Measurements from ENCODE around the gene FCHSD1. TPM values are rescaled to one million over a fixed set of nuclear protein-coding genes. Genes with fewer than 3 reads are reported as not detected.

FCHSD1 gene
- total and polyA plus RNA-seq, 4 donors, result 12.2 to 23.2 (median 17.7) TPM

DNA sequence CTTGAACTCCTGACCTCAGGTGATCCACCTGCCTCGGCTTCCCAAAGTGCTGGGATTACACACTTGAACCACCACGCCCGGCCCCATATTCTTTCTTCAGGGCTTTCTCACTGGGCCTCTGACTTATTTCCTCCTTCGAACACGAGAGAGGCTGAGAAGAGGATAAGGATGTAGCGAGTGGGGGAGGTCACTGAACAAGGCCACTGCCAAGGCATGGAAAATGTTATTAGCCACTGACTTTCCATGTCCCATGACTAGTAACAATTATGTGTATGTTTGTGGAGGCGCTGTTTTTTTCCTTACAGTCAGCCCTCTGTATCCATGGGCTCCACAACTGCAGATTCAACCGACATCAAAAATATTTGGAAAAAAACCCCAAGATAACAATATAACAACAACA, 12.3 kb upstream of the FCHSD1 start:
- no peaks in the 10 kb centered on the region for H3K27me3 ChIP-seq (ENCODE audit: control insufficient read depth in 3 of 3, insufficient read depth in 3 of 3, low read length in 2 of 3)
- no peaks in the 10 kb centered on the region for H3K4me1 ChIP-seq (ENCODE audit: control insufficient read depth in 5 of 5, insufficient read depth in 5 of 5, low read length in 5 of 5)
- DNase-seq, result no peak
- no peak overlapping the region for H3K27ac ChIP-seq (ENCODE audit: low read depth in 1 of 2, low read length in 1 of 2)
- no peak for ATAC-seq (ENCODE audit: insufficient read depth, low FRiP score)
- no peaks in the 10 kb centered on the region for H3K9me3 ChIP-seq (ENCODE audit: control insufficient read depth in 4 of 4, insufficient read depth in 3 of 4, low read length in 3 of 4)
- H3K36me3 ChIP-seq (ENCODE audit: control insufficient read depth in 4 of 4, insufficient read depth in 4 of 4, low read length in 4 of 4), result peaks cover 0 to 22% (median 17%) of the 10 kb centered on the region in 4 donors
- TF ChIP-seq, protein P1, sequence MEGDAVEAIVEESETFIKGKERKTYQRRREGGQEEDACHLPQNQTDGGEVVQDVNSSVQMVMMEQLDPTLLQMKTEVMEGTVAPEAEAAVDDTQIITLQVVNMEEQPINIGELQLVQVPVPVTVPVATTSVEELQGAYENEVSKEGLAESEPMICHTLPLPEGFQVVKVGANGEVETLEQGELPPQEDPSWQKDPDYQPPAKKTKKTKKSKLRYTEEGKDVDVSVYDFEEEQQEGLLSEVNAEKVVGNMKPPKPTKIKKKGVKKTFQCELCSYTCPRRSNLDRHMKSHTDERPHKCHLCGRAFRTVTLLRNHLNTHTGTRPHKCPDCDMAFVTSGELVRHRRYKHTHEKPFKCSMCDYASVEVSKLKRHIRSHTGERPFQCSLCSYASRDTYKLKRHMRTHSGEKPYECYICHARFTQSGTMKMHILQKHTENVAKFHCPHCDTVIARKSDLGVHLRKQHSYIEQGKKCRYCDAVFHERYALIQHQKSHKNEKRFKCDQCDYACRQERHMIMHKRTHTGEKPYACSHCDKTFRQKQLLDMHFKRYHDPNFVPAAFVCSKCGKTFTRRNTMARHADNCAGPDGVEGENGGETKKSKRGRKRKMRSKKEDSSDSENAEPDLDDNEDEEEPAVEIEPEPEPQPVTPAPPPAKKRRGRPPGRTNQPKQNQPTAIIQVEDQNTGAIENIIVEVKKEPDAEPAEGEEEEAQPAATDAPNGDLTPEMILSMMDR (IDR thresholded peaks at IDR 0.05; ENCODE audit: control extremely low read depth, extremely low read depth), result no peak
- WGBS, 2 donors, result 86 to 88% methylated on average over 8 of the region's 8 CpGs
- no peak overlapping the region for H3K4me3 ChIP-seq
- H3K9ac ChIP-seq (ENCODE audit: insufficient read depth in 1 of 2, low read length in 2 of 2), result no peak overlapping the region

- 86 to 92% methylated on average over 17 of the region's 17 CpGs for WGBS, 2 donors
- Histone ChIP-seq H3K27me3 (ENCODE audit: control insufficient read depth in 3 of 3, insufficient read depth in 3 of 3, low read length in 2 of 3) (no peaks in the 10 kb centered on the region), H3K9ac (ENCODE audit: insufficient read depth in 1 of 2, low read length in 2 of 2) (no peak overlapping the region), H3K36me3 (ENCODE audit: control insufficient read depth in 4 of 4, insufficient read depth in 4 of 4, low read length in 4 of 4) (peaks cover 0 to 31% (median 27%) of the 10 kb centered on the region in 4 donors), H3K4me1 (ENCODE audit: control insufficient read depth in 5 of 5, insufficient read depth in 5 of 5, low read length in 5 of 5) (no peaks in the 10 kb centered on the region), H3K9me3 (ENCODE audit: control insufficient read depth in 4 of 4, insufficient read depth in 3 of 4, low read length in 3 of 4) (no peaks in the 10 kb centered on the region), H3K4me3 (no peak overlapping the region), H3K27ac (ENCODE audit: low read depth in 1 of 2, low read length in 1 of 2) (no peak overlapping the region)
- TF ChIP-seq, protein P1 (IDR thresholded peaks at IDR 0.05; ENCODE audit: control extremely low read depth, extremely low read depth), result no peak
- ATAC-seq (ENCODE audit: insufficient read depth, low FRiP score) (no peak), DNase-seq (no peak)
Measured at GRCh38 chr5:141662028-141662427, 10.8 kb upstream of the FCHSD1 start.

GRCh38 chr5:141657937-141658545, 6.8 kb upstream of the FCHSD1 start:
- peaks cover 4 to 38% (median 28%) of the 10 kb centered on the region in 4 donors for H3K36me3 ChIP-seq (ENCODE audit: control insufficient read depth in 4 of 4, insufficient read depth in 4 of 4, low read length in 4 of 4)
- no peak for DNase-seq

More at GRCh38 chr5:141657937-141658545, 6.8 kb upstream of the FCHSD1 start:
- no peak overlapping the region for H3K27ac ChIP-seq (ENCODE audit: low read depth in 1 of 2, low read length in 1 of 2)
- 82% methylated on average over 8 of the region's 8 CpGs for WGBS, 2 donors
- no peak overlapping the region for H3K4me3 ChIP-seq
- TF ChIP-seq, protein P1 (IDR thresholded peaks at IDR 0.05; ENCODE audit: control extremely low read depth, extremely low read depth), result no peak
- H3K9me3 ChIP-seq (ENCODE audit: control insufficient read depth in 4 of 4, insufficient read depth in 3 of 4, low read length in 3 of 4), result no peaks in the 10 kb centered on the region
- H3K4me1 ChIP-seq (ENCODE audit: control insufficient read depth in 5 of 5, insufficient read depth in 5 of 5, low read length in 5 of 5), result no peaks in the 10 kb centered on the region
- H3K27me3 ChIP-seq (ENCODE audit: control insufficient read depth in 3 of 3, insufficient read depth in 3 of 3, low read length in 2 of 3), result no peaks in the 10 kb centered on the region
- no peak overlapping the region for H3K9ac ChIP-seq (ENCODE audit: insufficient read depth in 1 of 2, low read length in 2 of 2)
- no peak for ATAC-seq (ENCODE audit: insufficient read depth, low FRiP score)

All from lung (tissue), 12 donors.